GM12878 (cell line): Measurements from ENCODE around the gene NEK7. TPM values are rescaled to one million over a fixed set of nuclear protein-coding genes. Genes with fewer than 3 reads are reported as not detected.

Source experiments
- ATAC-seq: fragments of 200-7000 bp; cut with Tn5 transposase; 3 replicates; pipeline ENCODE4 v1.9.1; 2020; ENCODE audit warnings: mild to moderate bottlenecking, moderate library complexity
- BruUV-seq: library from RNA; stranded (reverse); fragments of 400-500 nt; replicated peaks from 2 replicates; lab custom pipeline; 2021; lab: Mats Ljungman, UMichigan
- CTCF ChIA-PET: fragments of 300-600 bp; sonication (Branson Sonifier 250); formaldehyde crosslinking; extraction: SDS; loops from one replicate; lab custom pipeline; 2021; ENCODE audit warnings: inconsistent platforms; lab: Yijun Ruan, JAX
- POLR2A ChIA-PET: fragments of 350-600 bp; formaldehyde crosslinking; extraction: SDS; loops from one replicate; lab custom pipeline; 2021; ENCODE audit warnings: inconsistent platforms; lab: Charles Lee
- RAD21 ChIA-PET: fragments of 300-600 bp; sonication (Branson Sonifier 250); formaldehyde crosslinking; loops from one replicate; lab custom pipeline; 2023; ENCODE audit warnings: antibody characterized with exemption; ENCODE audit not compliant: unreplicated experiment; lab: Charles Lee
- SMC1A ChIA-PET: fragments of 300-600 bp; sonication (Branson Sonifier 250); formaldehyde crosslinking; loops from one replicate; lab custom pipeline; 2023; ENCODE audit not compliant: unreplicated experiment, uncharacterized antibody; lab: Charles Lee
- DNase-seq: peaks from one replicate; pipeline ENCODE4 v3.0.0-alpha.2; 2011; ENCODE audit warnings: low read depth, low spot score
- FAIRE-seq: peaks from 3 replicates; lab custom pipeline; 2011; peaks lifted over from hg19 to GRCh38; lab: Jason Lieb, UNC
- H2AFZ ChIP-seq: 2 replicates; pipeline ENCODE4 v1.6.0; 2011; ENCODE audit warnings: low read depth, low read length, control low read depth; ENCODE audit not compliant: control insufficient read depth
- H3K27ac ChIP-seq: 2 replicates; pipeline ENCODE4 v1.5.1; 2011; ENCODE audit warnings: control low read depth; ENCODE audit not compliant: control insufficient read depth, insufficient read depth
- H3K27me3 ChIP-seq, 2 experiments: replicated peaks in 1 of 2; 2 replicates each; pipeline versions ENCODE4 v1.6.0 to v1.6.1; 2011; ENCODE audit warnings: low read length in 1 of 2; ENCODE audit not compliant: control insufficient read depth in 2 of 2, insufficient read depth in 2 of 2
- H3K36me3 ChIP-seq, 2 experiments: 2 replicates each; pipeline ENCODE4 v1.5.1; 2011; ENCODE audit warnings: low read length in 1 of 2; ENCODE audit not compliant: control insufficient read depth in 2 of 2, insufficient read depth in 2 of 2
- H3K4me1 ChIP-seq: 2 replicates; pipeline ENCODE4 v1.6.1; 2011; ENCODE audit warnings: mild to moderate bottlenecking, low read length, moderate library complexity, mixed read lengths; ENCODE audit not compliant: control insufficient read depth, insufficient read depth
- H3K4me2 ChIP-seq: 2 replicates; pipeline ENCODE4 v1.6.0; 2011; ENCODE audit warnings: control low read depth; ENCODE audit not compliant: control insufficient read depth, insufficient read depth
- H3K4me3 ChIP-seq: fragments of 200-600 bp; sonication (generic); 2 replicates; pipeline ENCODE4 v1.5.1; 2016
- H3K79me2 ChIP-seq: 2 replicates; pipeline ENCODE4 v1.6.0; 2011; ENCODE audit warnings: low read length; ENCODE audit not compliant: control insufficient read depth, insufficient read depth
- H3K9ac ChIP-seq: 2 replicates; pipeline ENCODE4 v1.8.0; 2011; ENCODE audit warnings: low read length, control low read depth, mixed read lengths; ENCODE audit not compliant: control insufficient read depth, insufficient read depth
- H3K9me3 ChIP-seq: replicated peaks from 3 replicates; pipeline ENCODE4 v1.5.1; 2011; ENCODE audit warnings: mild to moderate bottlenecking, low read length; ENCODE audit not compliant: control insufficient read depth, insufficient read depth
- H4K20me1 ChIP-seq: 2 replicates; pipeline ENCODE4 v1.6.0; 2011; ENCODE audit not compliant: control insufficient read depth, insufficient read depth
- CEBPB ChIP-seq, 2 experiments: fragments of 150-350 bp in 1 of 2; IDR thresholded peaks; 2 replicates each; pipeline ENCODE4 v1.6.1; 2012 to 2014; ENCODE audit warnings: low read depth in 2 of 2, low read length in 2 of 2, borderline replicate concordance in 1 of 2, inconsistent platforms in 1 of 2
- DPF2 ChIP-seq: fragments of 450-650 bp; IDR thresholded peaks from 2 replicates; pipeline ENCODE4 v1.6.1; 2017; ENCODE audit warnings: mild to moderate bottlenecking
- ESRRA ChIP-seq: IDR thresholded peaks from 2 replicates; pipeline ENCODE4 v1.6.1; 2012; ENCODE audit warnings: mild to moderate bottlenecking, low read length, improper control_type of control experiment
- ETV6 ChIP-seq, 2 experiments: fragments of 450-650 bp in 1 of 2; IDR thresholded peaks in 1 of 2; conservative IDR thresholded peaks in 1 of 2; 2 replicates each; pipeline ENCODE4 v1.6.1; 2014; ENCODE audit warnings: antibody characterized with exemption in 1 of 2, borderline replicate concordance in 1 of 2, low read depth in 1 of 2, mild to moderate bottlenecking in 1 of 2, moderate library complexity in 1 of 2
- GATAD2B ChIP-seq: fragments of 450-650 bp; conservative IDR thresholded peaks from 2 replicates; pipeline ENCODE4 v1.6.1; 2017; ENCODE audit warnings: low read depth, mild to moderate bottlenecking, moderate library complexity
- JUNB ChIP-seq: IDR thresholded peaks from 2 replicates; pipeline ENCODE4 v1.6.1; 2016; ENCODE audit warnings: antibody characterized with exemption, mild to moderate bottlenecking
- KDM1A ChIP-seq: fragments of 200-600 bp; sonication (generic); IDR thresholded peaks from 2 replicates; pipeline ENCODE4 v1.6.1; 2016; ENCODE audit warnings: borderline replicate concordance
- MEF2A ChIP-seq: IDR thresholded peaks from 2 replicates; pipeline ENCODE4 v1.6.1; 2011; ENCODE audit warnings: low read depth, mild to moderate bottlenecking, low read length, moderate library complexity; ENCODE audit not compliant: insufficient read depth
- MYB ChIP-seq: fragments of 150-350 bp; IDR thresholded peaks from 2 replicates; pipeline ENCODE4 v1.6.1; 2014; ENCODE audit warnings: mild to moderate bottlenecking, low read depth, low read length, borderline replicate concordance
- NR2F1 ChIP-seq: fragments of 450-650 bp; conservative IDR thresholded peaks from 2 replicates; pipeline ENCODE4 v1.6.1; 2017; ENCODE audit warnings: mild to moderate bottlenecking
- RBBP5 ChIP-seq: fragments of 200-600 bp; sonication (generic); conservative IDR thresholded peaks from 2 replicates; pipeline ENCODE4 v1.6.1; 2016
- RUNX3 ChIP-seq: IDR thresholded peaks from 2 replicates; pipeline ENCODE4 v1.6.1; 2012; ENCODE audit warnings: low read length, inconsistent platforms
- SMC3 ChIP-seq: IDR thresholded peaks from 2 replicates; pipeline ENCODE4 v1.6.1; 2011; ENCODE audit warnings: low read length, improper control_type of control experiment, borderline replicate concordance
- TARDBP ChIP-seq: IDR thresholded peaks from 2 replicates; pipeline ENCODE4 v1.6.1; 2016; ENCODE audit warnings: borderline replicate concordance
- WGBS: methylation state at CpG from one replicate; pipeline ENCODE4 v1.1.6; 2016; ENCODE audit warnings: low lambda C conversion rate; ENCODE audit not compliant: insufficient replicate concordance, insufficient coverage; ENCODE audit errors: missing lambda C conversion rate; 5-methylcytosine and 5-hydroxymethylcytosine counted together
- in situ Hi-C: fragments of 300-500 bp; cut with MboI; formaldehyde crosslinking; loops from 9 replicates; pipeline ENCODE4 v1.14.3; 2018; ENCODE audit warnings: mixed read lengths
- intact Hi-C: fragments of 100-400 bp; cut with micrococcal nuclease; formaldehyde crosslinking; loops from one replicate; pipeline ENCODE4 v1.14.2; 2022; ENCODE audit not compliant: unreplicated experiment
- polyA plus RNA-seq, 11 experiments: library from polyadenylated mRNA; depleted of rRNA in 4 of 11; unstranded in 6 of 11; stranded (reverse) in 5 of 11; fragments of >200 nt; fragmentation: Nextera tagmentation in 4 of 11; fragmentation: Illumina TruSeq in 1 of 11; extraction: Ambion mirVana in 4 of 11; extraction: Trizol in 1 of 11; gene quantifications; 1 replicate in 1 of 11; 2 replicates in 10 of 11; pipeline versions ENCODE4 v1.2.1 to v1.2.3, GENCODE V29; 2011 to 2016; ENCODE audit warnings: inconsistent platforms in 2 of 11, missing spikeins in 2 of 11, low read depth in 1 of 11
- total RNA-seq, 4 experiments: library from RNA; depleted of rRNA in 3 of 4; stranded (reverse); fragments of >200 nt in 3 of 4; fragmentation: Illumina TruSeq in 1 of 4; extraction: Trizol in 1 of 4; gene quantifications; 2 replicates each; pipeline versions ENCODE4 v1.2.1 to v1.2.3, GENCODE V29; 2013 to 2021

Gene NEK7
- total and polyA plus RNA-seq, 10 of the 15 experiments (the other 5 are each of a cell fraction or from before 2014, with no cell fraction given), result 9.4 to 77.7 (median 24.0) TPM

GRCh38 chr1:198116469-198116868, 40.3 kb upstream of the NEK7 start:
- ChIA-PET SMC1A (interaction anchor here (1.1 kb wide), 1 partner anchor 11 kb away, joined by 5 read pairs; no protein-coding TSS in a partner anchor), RAD21 (no interaction called here), POLR2A (no interaction called here), CTCF (no interaction called here)
- H3K27ac ChIP-seq, result no peak overlapping the region
- no TSS peak for BruUV-seq
- H2AFZ ChIP-seq, result no peak overlapping the region
- H3K4me3 ChIP-seq, result no peak overlapping the region
- H3K27me3 ChIP-seq, result no peaks in the 10 kb centered on the region; a peak in 1 of 4 replicates
- WGBS, result 22% methylated on average over 5 of the region's 5 CpGs
- no peaks in the 10 kb centered on the region for H4K20me1 ChIP-seq
- no peaks in the 10 kb centered on the region for H3K36me3 ChIP-seq
- H3K9ac ChIP-seq, result no peak overlapping the region
- intact Hi-C loops, result no loop called here
- TF ChIP-seq MYB (no peak), NR2F1 (no peak), JUNB (no peak), ETV6 (conservative IDR thresholded peaks at IDR 0.05 in 1 of 2, IDR thresholded peaks at IDR 0.05 in 1 of 2; ENCODE audit: borderline replicate concordance in 1 of 2, low read depth in 1 of 2) (no peak), RUNX3 (no peak), MEF2A (no peak), DPF2 (no peak), SMC3 (no peak), GATAD2B (no peak), CEBPB (IDR thresholded peaks at IDR 0.05; ENCODE audit: borderline replicate concordance in 1 of 2, low read depth in 2 of 2, low read length in 2 of 2) (no peak), TARDBP (no peak), ESRRA (no peak), KDM1A (no peak), RBBP5 (no peak)
- no peaks in the 10 kb centered on the region for H3K9me3 ChIP-seq
- ATAC-seq (no peak), DNase-seq (no peak), FAIRE-seq (no peak)
- H3K4me2 ChIP-seq, result no peak overlapping the region
- H3K79me2 ChIP-seq, result no peaks in the 10 kb centered on the region
- no peaks in the 10 kb centered on the region for H3K4me1 ChIP-seq
- in situ Hi-C loops, result no loop called here
